Measurements from ENCODE around the gene WDR87.

GRCh38 chr19:37869766-37870340, 36.5 kb downstream of the WDR87 start:
- TF ChIP-seq YY1 (IDR thresholded peaks at IDR 0.05; ENCODE audit: low read depth): no peak
- TF ChIP-seq RAD21 (IDR thresholded peaks at IDR 0.05; ENCODE audit: low read depth): no peak
- TF ChIP-seq EP300 (IDR thresholded peaks at IDR 0.05; ENCODE audit: borderline replicate concordance): no peak
- TF ChIP-seq TCF12 (IDR thresholded peaks at IDR 0.05; ENCODE audit: low read depth): no peak
- TF ChIP-seq TAF1 (IDR thresholded peaks at IDR 0.05; ENCODE audit: low read depth): no peak
- TF ChIP-seq, protein P1, sequence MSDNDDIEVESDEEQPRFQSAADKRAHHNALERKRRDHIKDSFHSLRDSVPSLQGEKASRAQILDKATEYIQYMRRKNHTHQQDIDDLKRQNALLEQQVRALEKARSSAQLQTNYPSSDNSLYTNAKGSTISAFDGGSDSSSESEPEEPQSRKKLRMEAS (IDR thresholded peaks at IDR 0.05): no peak
- TF ChIP-seq CEBPB (IDR thresholded peaks at IDR 0.05): no peak
- TF ChIP-seq REST (IDR thresholded peaks at IDR 0.05; ENCODE audit: low read depth): no peak
- TF ChIP-seq USF1 (IDR thresholded peaks at IDR 0.05): no peak
- TF ChIP-seq FOXM1 (IDR thresholded peaks at IDR 0.05; ENCODE audit: borderline replicate concordance, low read depth): no peak
- TF ChIP-seq EGR1 (IDR thresholded peaks at IDR 0.05): no peak
